CD4-positive, alpha-beta T cell treated with Interferon gamma for 1 hour (primary cell): ENCODE data around the gene SPATA6L.
A peak's percentile ranks its signal among the peaks of the same experiment; 100 is the strongest.

Experiments
- DNase-seq: peaks from one replicate; pipeline ENCODE4 v3.0.0-alpha.2; 2020

SPATA6L gene

GRCh38 chr9:4622016-4622415 is 44.3 kb downstream of the SPATA6L start:
- DNase-seq, result no peak

GRCh38 chr9:4620881-4621555 is 45.3 kb downstream of the SPATA6L start:
- no peak for DNase-seq

GRCh38 chr9:4620057-4620765 is 46.1 kb downstream of the SPATA6L start:
- DNase-seq, result no peak

GRCh38 chr9:4618700-4619099 is 47.6 kb downstream of the SPATA6L start:
- no peak for DNase-seq

- no peak for DNase-seq
These were observed 48.5 kb downstream of the SPATA6L start for GRCh38 chr9:4617752-4618151.

- DNase-seq, result no peak
These were observed 50.5 kb downstream of the SPATA6L start for GRCh38 chr9:4615778-4616177.

GRCh38 chr9:4615251-4615650 is 51.0 kb downstream of the SPATA6L start:
- no peak for DNase-seq

- DNase-seq, result no peak
These were observed 51.7 kb downstream of the SPATA6L start for GRCh38 chr9:4614627-4615026.

GRCh38 chr9:4606033-4606432 is 60.2 kb downstream of the SPATA6L start:
- DNase-seq, result peak; percentile 55

GRCh38 chr9:4604678-4605095 is 61.6 kb downstream of the SPATA6L start:
- DNase-seq, result peak; percentile 33

- DNase-seq, result no peak
These were observed 62.5 kb downstream of the SPATA6L start for GRCh38 chr9:4603830-4604229.

- no peak for DNase-seq
These were observed 65.9 kb downstream of the SPATA6L start for GRCh38 chr9:4600368-4600767.

- peak; percentile 63 for DNase-seq
These were observed 69.9 kb downstream of the SPATA6L start for GRCh38 chr9:4596165-4596922.

GRCh38 chr9:4594994-4595393 is 71.3 kb downstream of the SPATA6L start:
- DNase-seq, result no peak

GRCh38 chr9:4594545-4594944 is 71.7 kb downstream of the SPATA6L start:
- DNase-seq, result no peak

- DNase-seq, result no peak
These were observed 73.4 kb downstream of the SPATA6L start for GRCh38 chr9:4592886-4593285.

- DNase-seq, result no peak
These were observed 74.0 kb downstream of the SPATA6L start for GRCh38 chr9:4592295-4592694.

- DNase-seq, result no peak
These were observed 75.2 kb downstream of the SPATA6L start for GRCh38 chr9:4591123-4591500.

GRCh38 chr9:4590430-4591122 is 75.7 kb downstream of the SPATA6L start:
- DNase-seq, result no peak

- no peak for DNase-seq
These were observed 77.6 kb downstream of the SPATA6L start for GRCh38 chr9:4588721-4589120.

GRCh38 chr9:4585135-4585534 is 81.1 kb downstream of the SPATA6L start:
- no peak for DNase-seq

- no peak for DNase-seq
These were observed 81.6 kb downstream of the SPATA6L start for GRCh38 chr9:4584636-4585035.

GRCh38 chr9:4583001-4583400 is 83.3 kb downstream of the SPATA6L start:
- no peak for DNase-seq
